GM12891 (cell line): ENCODE measurements around the gene DDN.

Experiments
- PAX5 ChIP-seq: IDR thresholded peaks from 2 replicates; pipeline ENCODE4 v1.6.1; 2011; ENCODE audit warnings: low read length, moderate library complexity, mild to moderate bottlenecking; ENCODE audit not compliant: insufficient read depth, severe bottlenecking
- POLR2A ChIP-seq: IDR thresholded peaks from 2 replicates; pipeline ENCODE4 v1.6.1; 2011; ENCODE audit warnings: low read depth, low read length, control low read depth
- POLR2AphosphoS5 ChIP-seq: IDR thresholded peaks from 2 replicates; pipeline ENCODE4 v1.6.1; 2011; ENCODE audit warnings: low read depth, low read length, control low read depth
- TAF1 ChIP-seq: IDR thresholded peaks from 2 replicates; pipeline ENCODE4 v1.6.1; 2011; ENCODE audit warnings: low read depth, low read length, control low read depth

GRCh38 chr12:49048953-49049352 lies 49.8 kb upstream of the DDN start:
- TF ChIP-seq POLR2AphosphoS5 (no peak), POLR2A (no peak), PAX5 (no peak), TAF1 (no peak)
